ENCODE results near the gene FAM200B.
A peak's percentile ranks its signal among the peaks of the same experiment; 100 is the strongest.
"Not testable (repeated sequence)": the region's sequence is repeated elsewhere in the genome, so short reads cannot be mapped to it uniquely, and the experiment has no call there.

FAM200B gene

GRCh38 chr4:15695729-15696128 lies 14.1 kb downstream of the FAM200B start:
- DNase-seq (ENCODE audit: low read depth in 3 of 3): no peak

- no peak for DNase-seq (ENCODE audit: low read depth in 3 of 3)
These were observed 15.2 kb downstream of the FAM200B start for GRCh38 chr4:15696866-15697265.

- DNase-seq (ENCODE audit: low read depth in 3 of 3): peak; percentile 5 to 21 (median 10)
These were observed 21.3 kb downstream of the FAM200B start, which contains the start of gene BST1 for GRCh38 chr4:15702941-15703403. Gene BST1 (plus strand): TSS chr4:15703065. CDS start chr4:15703145, 80 bp downstream.

GRCh38 chr4:15703439-15703838 lies 21.8 kb downstream of the FAM200B start:
- no peak for DNase-seq (ENCODE audit: low read depth in 3 of 3)

GRCh38 chr4:15704129-15704528 lies 22.5 kb downstream of the FAM200B start:
- DNase-seq (ENCODE audit: low read depth in 3 of 3): no peak

GRCh38 chr4:15706646-15707362 lies 25.2 kb downstream of the FAM200B start:
- DNase-seq (ENCODE audit: low read depth in 3 of 3): no peak

- DNase-seq (ENCODE audit: low read depth in 3 of 3): no peak
These were observed 25.7 kb downstream of the FAM200B start for GRCh38 chr4:15707363-15707715.

- DNase-seq (ENCODE audit: low read depth in 3 of 3): no peak
These were observed 30.1 kb downstream of the FAM200B start for GRCh38 chr4:15711762-15712161.

GRCh38 chr4:15712214-15712613 lies 30.6 kb downstream of the FAM200B start:
- DNase-seq (ENCODE audit: low read depth in 3 of 3): no peak

- DNase-seq (ENCODE audit: low read depth in 3 of 3): no peak
These were observed 32.5 kb downstream of the FAM200B start for GRCh38 chr4:15714141-15714540.

GRCh38 chr4:15714646-15715435 lies 33.2 kb downstream of the FAM200B start:
- no peak for DNase-seq (ENCODE audit: low read depth in 3 of 3)

- no peak for DNase-seq (ENCODE audit: low read depth in 3 of 3)
These were observed 34.5 kb downstream of the FAM200B start for GRCh38 chr4:15716115-15716514.

- DNase-seq (ENCODE audit: low read depth in 3 of 3): no peak
These were observed 35.5 kb downstream of the FAM200B start for GRCh38 chr4:15717086-15717485.

GRCh38 chr4:15717657-15718416 lies 36.2 kb downstream of the FAM200B start:
- DNase-seq (ENCODE audit: low read depth in 3 of 3): no peak

- no peak for DNase-seq (ENCODE audit: low read depth in 3 of 3)
These were observed 36.8 kb downstream of the FAM200B start for GRCh38 chr4:15718465-15718864.

GRCh38 chr4:15718959-15719358 lies 37.3 kb downstream of the FAM200B start:
- DNase-seq (ENCODE audit: low read depth in 3 of 3): no peak

GRCh38 chr4:15719506-15719905 lies 37.9 kb downstream of the FAM200B start:
- DNase-seq (ENCODE audit: low read depth in 3 of 3): no peak

- no peak for DNase-seq (ENCODE audit: low read depth in 3 of 3)
These were observed 39.2 kb downstream of the FAM200B start for GRCh38 chr4:15720851-15721250.

- no peak for DNase-seq (ENCODE audit: low read depth in 3 of 3)
These were observed 44.0 kb downstream of the FAM200B start for GRCh38 chr4:15725608-15726007.

- no peak for DNase-seq (ENCODE audit: low read depth in 3 of 3)
These were observed 48.4 kb downstream of the FAM200B start for GRCh38 chr4:15729910-15730533.

GRCh38 chr4:15733061-15733460 lies 51.4 kb downstream of the FAM200B start:
- not testable (repeated sequence) for DNase-seq (ENCODE audit: low read depth in 3 of 3)

- DNase-seq (ENCODE audit: low read depth in 3 of 3): no peak
These were observed 53.9 kb downstream of the FAM200B start for GRCh38 chr4:15735536-15735935.

Data from stimulated activated CD4-positive, alpha-beta T cell treated with anti-CD3 and anti-CD28 coated beads, TNF-alpha, amount 100 ng/mL, for 4 hours (primary cell).